HS-27A (cell line): ENCODE data around the gene NFIC.
"Not testable (repeated sequence)": the region's sequence is repeated elsewhere in the genome, so short reads cannot be mapped to it uniquely, and the experiment has no call there.

Source experiments
- DNase-seq: peaks from one replicate; pipeline ENCODE4 v3.0.0-alpha.2; 2012; ENCODE audit warnings: low read depth, missing footprints

NFIC gene

GRCh38 chr19:3365836-3366752 lies at the start of gene NFIC:
TSS of gene NFIC (plus strand) at chr19:3366583. CDS start at chr19:3366637, 54 bp downstream.
- peak; percentile 50 for DNase-seq

GRCh38 chr19:3316659-3317207 lies 49.6 kb upstream of the NFIC start:
- no peak for DNase-seq

- no peak for DNase-seq
Measured at GRCh38 chr19:3319643-3320353, 46.6 kb upstream of the NFIC start.

GRCh38 chr19:3320354-3320670 lies 46.1 kb upstream of the NFIC start:
- DNase-seq, result no peak

- DNase-seq, result no peak
Measured at GRCh38 chr19:3320853-3321252, 45.5 kb upstream of the NFIC start.

GRCh38 chr19:3321696-3322095 lies 44.7 kb upstream of the NFIC start:
- no peak for DNase-seq

- DNase-seq, result no peak
Measured at GRCh38 chr19:3322199-3322978, 44.0 kb upstream of the NFIC start.

GRCh38 chr19:3323026-3323425 lies 43.4 kb upstream of the NFIC start:
- DNase-seq, result no peak

GRCh38 chr19:3323658-3324057 lies 42.7 kb upstream of the NFIC start:
- DNase-seq, result no peak

GRCh38 chr19:3324405-3324856 lies 42.0 kb upstream of the NFIC start:
- no peak for DNase-seq

- no peak for DNase-seq
Measured at GRCh38 chr19:3325451-3325850, 40.9 kb upstream of the NFIC start.

GRCh38 chr19:3328743-3329142 lies 37.6 kb upstream of the NFIC start:
- DNase-seq, result no peak

- DNase-seq, result no peak
Measured at GRCh38 chr19:3330047-3330446, 36.3 kb upstream of the NFIC start.

- DNase-seq, result not testable (repeated sequence)
Measured at GRCh38 chr19:3332232-3332631, 34.2 kb upstream of the NFIC start.

GRCh38 chr19:3333020-3333583 lies 33.3 kb upstream of the NFIC start:
- DNase-seq, result no peak

GRCh38 chr19:3333662-3334061 lies 32.7 kb upstream of the NFIC start:
- no peak for DNase-seq

- not testable (repeated sequence) for DNase-seq
Measured at GRCh38 chr19:3334749-3335430, 31.5 kb upstream of the NFIC start.

GRCh38 chr19:3335431-3336350 lies 30.7 kb upstream of the NFIC start:
- DNase-seq, result no peak

GRCh38 chr19:3336351-3336679 lies 30.1 kb upstream of the NFIC start:
- no peak for DNase-seq
